ENCODE results near the gene KRTAP9-4. TPM values are rescaled to one million over a fixed set of nuclear protein-coding genes. Genes with fewer than 3 reads are reported as not detected.

The KRTAP9-4 gene
- total RNA-seq, 2 experiments from 2014 or later, result not detected

- H3K27ac Mint-ChIP-seq, result no peak overlapping the region
- no peak for DNase-seq
- no peaks in the 10 kb centered on the region for H3K4me1 Mint-ChIP-seq
- H3K36me3 Mint-ChIP-seq, result no peaks in the 10 kb centered on the region
- H3K27me3 Mint-ChIP-seq, result peaks cover 3% of the 10 kb centered on the region
- H3K4me3 Mint-ChIP-seq, result no peak overlapping the region
- no peaks in the 10 kb centered on the region for H3K9me3 Mint-ChIP-seq
Measured at GRCh38 chr17:41294016-41294415, 44.5 kb downstream of the KRTAP9-4 start.

GRCh38 chr17:41296846-41297245, 47.4 kb downstream of the KRTAP9-4 start:
- H3K27ac Mint-ChIP-seq, result no peak overlapping the region
- H3K9me3 Mint-ChIP-seq, result peaks cover 2% of the 10 kb centered on the region
- DNase-seq, result no peak
- H3K4me3 Mint-ChIP-seq, result no peak overlapping the region
- no peaks in the 10 kb centered on the region for H3K36me3 Mint-ChIP-seq
- H3K27me3 Mint-ChIP-seq, result no peaks in the 10 kb centered on the region
- peaks cover 9% of the 10 kb centered on the region for H3K4me1 Mint-ChIP-seq

GRCh38 chr17:41298458-41299135, 49.1 kb downstream of the KRTAP9-4 start:
- no peak for DNase-seq
- Mint-ChIP-seq H3K27ac (no peak overlapping the region), H3K27me3 (no peaks in the 10 kb centered on the region), H3K9me3 (peaks cover 5% of the 10 kb centered on the region), H3K4me3 (no peak overlapping the region), H3K4me1 (peaks cover 12% of the 10 kb centered on the region), H3K36me3 (no peaks in the 10 kb centered on the region)

Other genes starting within 250 kb of the KRTAP9-4 start
- gene KRTAP3-2, start 249.8 kb upstream of the KRTAP9-4 start, total RNA-seq, result not detected
- not detected for gene KRTAP3-1, start 240.6 kb upstream of the KRTAP9-4 start, total RNA-seq
- not detected for gene KRTAP1-5, start 222.5 kb upstream of the KRTAP9-4 start, total RNA-seq
- not detected for gene KRTAP1-4, start 219.5 kb upstream of the KRTAP9-4 start, total RNA-seq
- not detected for gene KRTAP1-3, start 214.8 kb upstream of the KRTAP9-4 start, total RNA-seq
- not detected for gene KRTAP1-1, start 208.2 kb upstream of the KRTAP9-4 start, total RNA-seq
- not detected for gene KRTAP2-1, start 202.4 kb upstream of the KRTAP9-4 start, total RNA-seq
- gene KRTAP2-2, start 194.5 kb upstream of the KRTAP9-4 start, total RNA-seq, result not detected
- gene KRTAP2-3, start 189.6 kb upstream of the KRTAP9-4 start, total RNA-seq, result not detected
- gene KRTAP2-4, start 183.8 kb upstream of the KRTAP9-4 start, total RNA-seq, result not detected
- gene KRTAP4-7, start 165.5 kb upstream of the KRTAP9-4 start, total RNA-seq, result not detected
- gene KRTAP4-8, start 151.5 kb upstream of the KRTAP9-4 start, total RNA-seq, result not detected
- gene KRTAP4-16, start 147.5 kb upstream of the KRTAP9-4 start, total RNA-seq, result not detected
- not detected for gene KRTAP4-9, start 144.3 kb upstream of the KRTAP9-4 start, total RNA-seq
- gene KRTAP4-11, start 131.3 kb upstream of the KRTAP9-4 start, total RNA-seq, result not detected
- not detected for gene KRTAP4-12, start 125.5 kb upstream of the KRTAP9-4 start, total RNA-seq
- gene KRTAP4-6, start 109.1 kb upstream of the KRTAP9-4 start, total RNA-seq, result not detected
- not detected for gene KRTAP4-5, start 99.9 kb upstream of the KRTAP9-4 start, total RNA-seq
- gene KRTAP4-4, start 88.9 kb upstream of the KRTAP9-4 start, total RNA-seq, result not detected
- not detected for gene KRTAP4-3, start 81.5 kb upstream of the KRTAP9-4 start, total RNA-seq
- not detected for gene KRTAP4-2, start 71.5 kb upstream of the KRTAP9-4 start, total RNA-seq
- gene KRTAP4-1, start 64.8 kb upstream of the KRTAP9-4 start, total RNA-seq, result not detected
- not detected for gene KRTAP9-1, start 59.8 kb upstream of the KRTAP9-4 start, total RNA-seq
- not detected for gene KRTAP9-2, start 23.0 kb upstream of the KRTAP9-4 start, total RNA-seq
- gene KRTAP9-3, start 17.2 kb upstream of the KRTAP9-4 start, total RNA-seq, result not detected
- gene KRTAP9-8, start 11.7 kb upstream of the KRTAP9-4 start, total RNA-seq, result not detected
- not detected for gene KRTAP9-9, start 5.7 kb downstream of the KRTAP9-4 start, total RNA-seq
- not detected for gene KRTAP9-6, start 15.7 kb downstream of the KRTAP9-4 start, total RNA-seq
- not detected for gene KRTAP9-7, start 26.0 kb downstream of the KRTAP9-4 start, total RNA-seq
- not detected for gene KRTAP29-1, start 53.2 kb downstream of the KRTAP9-4 start, total RNA-seq
- not detected for gene KRTAP16-1, start 59.6 kb downstream of the KRTAP9-4 start, total RNA-seq
- not detected for gene KRTAP17-1, start 66.0 kb downstream of the KRTAP9-4 start, total RNA-seq
- not detected for gene KRT33A, start 101.1 kb downstream of the KRTAP9-4 start, total RNA-seq
- not detected for gene KRT33B, start 120.1 kb downstream of the KRTAP9-4 start, total RNA-seq
- gene KRT34, start 132.6 kb downstream of the KRTAP9-4 start, total RNA-seq, result not detected
- not detected for gene KRT31, start 147.9 kb downstream of the KRTAP9-4 start, total RNA-seq
- not detected for gene KRT37, start 174.9 kb downstream of the KRTAP9-4 start, total RNA-seq
- gene KRT38, start 191.3 kb downstream of the KRTAP9-4 start, total RNA-seq, result not detected
- not detected for gene KRT32, start 217.7 kb downstream of the KRTAP9-4 start, total RNA-seq
- gene KRT35, start 231.5 kb downstream of the KRTAP9-4 start, total RNA-seq, result not detected
- gene KRT36, start 240.2 kb downstream of the KRTAP9-4 start, total RNA-seq, result not detected